Stimulated activated CD4-positive, alpha-beta T cell treated with anti-CD3 and anti-CD28 coated beads, Interleukin-12 subunit alpha, Interleukin-12 subunit beta, amount 100 ng/mL, for 24 hours (primary cell): ENCODE measurements around the gene CPNE1.

Experiments
- DNase-seq, 2 experiments: peaks; one replicate each; pipeline ENCODE4 v3.0.0-alpha.2; 2020; ENCODE audit warnings: low read depth in 2 of 2

CPNE1 gene

GRCh38 chr20:35653893-35654292 is 10.8 kb downstream of the CPNE1 start:
- DNase-seq = no peak

GRCh38 chr20:35653430-35653734 is 11.3 kb downstream of the CPNE1 start:
- no peak for DNase-seq

- DNase-seq = no peak
Measured at GRCh38 chr20:35652641-35653429, 11.9 kb downstream of the CPNE1 start.

- DNase-seq = no peak
Measured at GRCh38 chr20:35651958-35652357, 12.7 kb downstream of the CPNE1 start.

GRCh38 chr20:35650632-35651031 is 14.1 kb downstream of the CPNE1 start:
- DNase-seq = no peak

- DNase-seq = no peak
Measured at GRCh38 chr20:35648836-35649235, 15.9 kb downstream of the CPNE1 start.

- DNase-seq = no peak
Measured at GRCh38 chr20:35644806-35645205, 19.9 kb downstream of the CPNE1 start.

GRCh38 chr20:35643045-35643444 is 21.7 kb downstream of the CPNE1 start:
- no peak for DNase-seq

- DNase-seq = no peak
Measured at GRCh38 chr20:35641743-35642142, 23.0 kb downstream of the CPNE1 start.

GRCh38 chr20:35640724-35641123 is 24.0 kb downstream of the CPNE1 start:
- DNase-seq = no peak

GRCh38 chr20:35638751-35639150 is 25.9 kb downstream of the CPNE1 start:
- no peak for DNase-seq

- no peak for DNase-seq
Measured at GRCh38 chr20:35637276-35637675, 27.4 kb downstream of the CPNE1 start.

- no peak for DNase-seq
Measured at GRCh38 chr20:35636095-35636494, 28.6 kb downstream of the CPNE1 start.

- no peak for DNase-seq
Measured at GRCh38 chr20:35635652-35636051, 29.0 kb downstream of the CPNE1 start.

GRCh38 chr20:35632539-35633115 is 32.1 kb downstream of the CPNE1 start:
- DNase-seq = no peak

GRCh38 chr20:35630636-35631035 is 34.1 kb downstream of the CPNE1 start:
- no peak for DNase-seq

- no peak for DNase-seq
Measured at GRCh38 chr20:35629427-35630145, 35.1 kb downstream of the CPNE1 start.

GRCh38 chr20:35627121-35627520 is 37.6 kb downstream of the CPNE1 start:
- no peak for DNase-seq

- no peak for DNase-seq
Measured at GRCh38 chr20:35626386-35627001, 38.2 kb downstream of the CPNE1 start.

GRCh38 chr20:35625584-35626385 is 38.9 kb downstream of the CPNE1 start:
- no peak for DNase-seq

- no peak for DNase-seq
Measured at GRCh38 chr20:35621560-35621946, 43.1 kb downstream of the CPNE1 start.
